Fibroblast of peridontal ligament (primary cell): Measurements from ENCODE around the gene CHAF1A.

Experiments
- DNase-seq: peaks from one replicate; pipeline ENCODE4 v3.0.0-alpha.2; 2010; ENCODE audit errors: extremely low read depth

The CHAF1A gene

GRCh38 chr19:4409123-4409933 is 6.9 kb downstream of the CHAF1A start:
- no peak for DNase-seq

- no peak for DNase-seq
Observed at GRCh38 chr19:4413588-4413987, 11.1 kb downstream of the CHAF1A start.

- DNase-seq: peak; percentile 36
Observed at GRCh38 chr19:4414144-4414799, 11.8 kb downstream of the CHAF1A start.

GRCh38 chr19:4414800-4415321 is 12.4 kb downstream of the CHAF1A start:
- peak; percentile 71 for DNase-seq

- DNase-seq: no peak
Observed at GRCh38 chr19:4415352-4415751, 12.9 kb downstream of the CHAF1A start.

GRCh38 chr19:4416268-4416667 is 13.8 kb downstream of the CHAF1A start:
- no peak for DNase-seq

- no peak for DNase-seq
Observed at GRCh38 chr19:4423416-4424126, 21.1 kb downstream of the CHAF1A start.

GRCh38 chr19:4425537-4425936 is 23.1 kb downstream of the CHAF1A start:
- peak; percentile 84 for DNase-seq

- no peak for DNase-seq
Observed at GRCh38 chr19:4428326-4428975, 26.0 kb downstream of the CHAF1A start.

GRCh38 chr19:4429256-4429655 is 26.8 kb downstream of the CHAF1A start:
- DNase-seq: no peak

GRCh38 chr19:4429771-4430171 is 27.3 kb downstream of the CHAF1A start:
- no peak for DNase-seq

- DNase-seq: no peak
Observed at GRCh38 chr19:4430760-4431159, 28.3 kb downstream of the CHAF1A start.

- no peak for DNase-seq
Observed at GRCh38 chr19:4431296-4431695, 28.9 kb downstream of the CHAF1A start.

- no peak for DNase-seq
Observed at GRCh38 chr19:4431808-4432674, 29.6 kb downstream of the CHAF1A start.

- DNase-seq: no peak
Observed at GRCh38 chr19:4432918-4433506, 30.6 kb downstream of the CHAF1A start.

- DNase-seq: no peak
Observed at GRCh38 chr19:4434391-4434790, 32.0 kb downstream of the CHAF1A start.

GRCh38 chr19:4436231-4436630 is 33.8 kb downstream of the CHAF1A start:
- no peak for DNase-seq

GRCh38 chr19:4437103-4437502 is 34.7 kb downstream of the CHAF1A start:
- DNase-seq: no peak

- no peak for DNase-seq
Observed at GRCh38 chr19:4439243-4439642, 36.8 kb downstream of the CHAF1A start.

- no peak for DNase-seq
Observed at GRCh38 chr19:4441994-4442818, 39.8 kb downstream of the CHAF1A start.
